HG03457 (cell line): Measurements from ENCODE around the gene ROR2.

Experiments used
- ATAC-seq: cut with Tn5 transposase; IDR thresholded peaks from one replicate; pipeline ENCODE4 v1.9.1; 2021; ENCODE audit warnings: moderate number of reproducible peaks; ENCODE audit not compliant: unreplicated experiment

ROR2 gene

DNA sequence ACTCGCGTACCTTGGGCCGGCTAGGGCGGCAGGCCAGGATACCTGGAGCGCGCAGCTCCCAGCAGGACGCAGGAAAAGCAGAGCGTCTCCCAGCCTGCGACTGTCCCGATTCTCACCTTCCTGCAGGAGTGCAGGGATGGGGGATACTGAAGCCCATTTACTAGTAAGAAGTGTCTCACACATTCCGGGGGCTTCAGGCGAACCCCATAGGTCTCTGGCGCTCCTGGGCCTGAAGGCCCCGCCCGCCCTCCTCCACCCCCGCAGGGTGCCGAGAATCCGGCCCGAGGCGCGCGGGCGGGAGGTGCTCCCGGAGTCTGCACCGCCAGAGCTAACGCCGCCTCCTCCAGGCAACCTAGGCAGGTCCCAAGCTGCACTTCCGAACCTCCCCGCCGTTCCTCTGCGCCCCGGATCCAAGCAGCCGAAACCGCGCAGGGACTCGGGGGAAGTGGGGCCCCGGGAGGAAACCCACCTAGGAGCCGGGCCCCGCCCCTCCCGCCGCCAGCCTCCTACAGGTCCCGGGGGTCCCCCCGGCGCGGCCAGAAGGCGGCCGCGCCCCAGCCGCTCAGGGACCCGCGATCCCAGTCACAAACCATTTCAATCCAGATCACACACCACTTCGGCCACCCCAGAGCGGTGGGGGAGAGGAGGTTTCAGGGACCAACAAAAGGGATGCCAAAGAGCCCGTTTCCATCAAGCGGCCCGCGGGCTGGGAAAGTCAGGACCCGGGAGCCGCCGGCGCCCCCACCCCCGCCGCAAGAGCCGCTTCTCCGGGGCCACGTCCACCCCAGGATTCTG lies 1.2 kb downstream of the ROR2 start:
- no peak for ATAC-seq

DNA sequence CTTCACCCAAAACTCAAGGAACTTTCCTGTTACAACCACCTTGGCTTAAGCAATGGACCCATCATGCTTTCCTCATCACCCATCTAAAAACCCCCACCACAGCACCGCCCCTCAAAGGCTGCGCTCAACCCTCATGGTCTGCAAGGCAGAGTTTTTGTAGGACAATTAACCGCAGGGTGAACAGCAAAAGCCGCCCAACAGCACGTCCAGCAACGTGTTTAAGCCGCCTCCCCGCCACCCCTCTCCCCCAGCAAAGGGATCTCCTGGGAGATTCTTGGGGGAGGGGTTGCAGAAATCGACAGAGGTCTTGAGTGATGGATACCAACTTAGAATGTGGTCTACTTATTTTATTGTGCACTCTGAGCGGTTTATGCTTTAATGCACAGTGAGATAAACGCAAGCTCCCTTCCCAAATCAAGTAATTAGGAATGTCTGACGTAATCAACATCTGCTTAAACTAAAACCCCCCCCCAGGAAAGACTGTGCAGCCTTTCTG lies 1.9 kb downstream of the ROR2 start:
- ATAC-seq, result no peak

DNA sequence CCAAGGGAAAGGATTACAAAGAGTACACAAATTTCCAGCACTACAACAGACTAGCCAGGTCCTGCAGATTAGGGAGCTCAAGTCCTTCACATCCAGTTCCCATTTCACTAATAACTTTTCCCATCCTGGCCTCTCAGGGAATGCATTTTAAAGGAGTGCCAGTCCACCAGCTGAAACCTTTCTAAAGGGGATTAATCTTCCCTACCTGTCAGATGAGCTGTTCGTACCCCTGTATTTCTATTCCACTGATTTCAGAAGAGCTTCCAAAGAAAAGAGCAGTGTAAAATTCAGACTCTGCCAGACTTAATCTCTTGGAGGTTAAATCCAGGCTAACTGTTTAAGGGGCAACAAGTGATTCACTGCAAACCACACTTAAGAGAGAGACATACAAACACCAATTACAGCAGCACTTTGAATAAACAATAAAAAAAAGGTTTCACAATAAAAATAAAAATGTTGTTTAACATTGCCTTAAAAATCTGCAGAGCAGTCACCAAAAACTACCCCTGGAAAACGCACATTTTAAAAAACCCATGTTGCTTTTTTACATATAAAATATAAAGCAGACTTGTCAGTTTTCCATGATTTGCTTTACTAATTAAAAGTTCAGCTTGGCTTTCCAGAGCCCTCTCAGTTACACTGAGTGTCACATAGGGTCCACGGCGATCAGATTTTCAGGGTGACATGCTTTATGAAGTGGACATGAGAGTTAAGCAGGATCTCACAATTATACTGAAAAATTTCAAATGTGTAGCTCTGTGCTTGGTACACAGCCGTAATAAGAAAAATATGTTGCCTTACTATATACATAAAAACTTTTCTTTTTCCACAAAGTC lies 3.2 kb downstream of the ROR2 start:
- no peak for ATAC-seq

DNA sequence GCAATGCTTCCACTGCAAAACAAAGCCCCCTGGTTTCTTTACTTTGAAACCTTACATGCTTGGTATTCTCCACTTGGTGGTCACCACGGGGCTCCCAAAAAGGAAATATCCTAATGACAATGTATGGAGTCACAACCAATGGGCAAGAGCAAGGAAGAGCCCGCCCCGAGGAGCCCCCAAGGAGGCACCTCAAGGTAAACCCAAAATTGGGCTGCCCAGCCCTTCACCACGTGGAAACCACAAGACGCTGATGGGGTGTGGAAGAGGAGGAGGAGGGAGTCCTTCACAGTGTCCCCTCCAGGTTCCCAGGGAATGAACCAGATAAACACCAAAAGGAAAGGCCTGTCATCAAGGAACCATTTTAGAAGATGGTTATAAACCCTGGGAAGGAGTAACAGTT lies 3.8 kb downstream of the ROR2 start:
- ATAC-seq, result no peak

DNA sequence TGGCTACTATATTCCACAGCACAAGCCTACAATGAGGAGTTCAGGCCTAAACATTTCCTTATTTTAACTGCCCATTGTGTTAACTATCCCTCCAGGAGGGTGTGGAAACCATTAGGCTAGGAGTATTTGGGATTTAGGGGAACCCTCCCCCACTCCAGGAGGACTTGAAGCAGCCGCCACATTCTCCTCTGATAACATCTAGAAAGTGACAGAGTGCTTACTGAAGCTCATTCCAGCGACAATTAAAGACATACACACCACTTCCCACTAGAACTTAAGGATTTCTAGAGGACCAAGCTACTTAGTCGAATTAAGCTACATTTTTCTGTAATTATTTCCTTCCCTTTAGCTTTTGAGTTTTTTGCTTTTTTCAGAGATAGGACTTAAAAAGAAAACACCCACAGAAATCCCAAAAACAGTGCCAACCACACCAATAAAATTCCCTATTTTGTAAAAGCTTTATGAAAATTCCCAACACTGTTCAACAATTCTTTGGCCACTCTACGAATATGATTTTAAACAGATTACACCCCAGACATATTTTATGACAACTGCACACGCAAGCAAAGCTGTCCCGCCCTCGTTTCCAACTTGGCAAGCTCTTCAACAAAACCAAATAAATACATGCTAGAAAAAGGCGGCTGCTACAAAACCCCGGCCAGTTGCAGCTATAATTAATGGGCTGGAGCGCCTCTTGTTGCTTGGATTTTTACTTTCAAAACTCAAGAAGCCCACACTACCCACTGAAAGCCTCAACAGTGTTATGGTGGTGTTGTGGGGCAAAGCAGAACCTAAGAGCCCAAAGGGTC lies 4.5 kb downstream of the ROR2 start:
- no peak for ATAC-seq

DNA sequence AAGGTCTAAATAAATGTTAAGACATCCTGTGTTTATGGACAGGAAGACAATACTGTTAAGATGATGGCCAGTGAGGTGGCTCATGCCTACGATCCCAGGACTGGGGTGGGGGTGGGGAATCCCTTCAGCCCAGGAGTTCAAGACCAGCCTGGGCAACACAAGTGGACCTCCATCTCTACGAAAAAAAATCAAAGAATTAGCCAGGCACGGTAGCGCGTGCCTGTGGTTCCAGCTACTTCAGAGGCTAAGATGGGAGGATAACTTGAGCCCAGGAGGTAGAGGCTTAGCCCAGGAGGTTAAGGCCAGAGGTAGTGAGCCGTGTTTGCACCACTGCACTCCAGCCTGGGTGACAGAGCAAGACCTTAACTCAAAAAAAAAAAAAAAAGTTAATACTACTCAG lies 5.3 kb downstream of the ROR2 start:
- ATAC-seq, result no peak

DNA sequence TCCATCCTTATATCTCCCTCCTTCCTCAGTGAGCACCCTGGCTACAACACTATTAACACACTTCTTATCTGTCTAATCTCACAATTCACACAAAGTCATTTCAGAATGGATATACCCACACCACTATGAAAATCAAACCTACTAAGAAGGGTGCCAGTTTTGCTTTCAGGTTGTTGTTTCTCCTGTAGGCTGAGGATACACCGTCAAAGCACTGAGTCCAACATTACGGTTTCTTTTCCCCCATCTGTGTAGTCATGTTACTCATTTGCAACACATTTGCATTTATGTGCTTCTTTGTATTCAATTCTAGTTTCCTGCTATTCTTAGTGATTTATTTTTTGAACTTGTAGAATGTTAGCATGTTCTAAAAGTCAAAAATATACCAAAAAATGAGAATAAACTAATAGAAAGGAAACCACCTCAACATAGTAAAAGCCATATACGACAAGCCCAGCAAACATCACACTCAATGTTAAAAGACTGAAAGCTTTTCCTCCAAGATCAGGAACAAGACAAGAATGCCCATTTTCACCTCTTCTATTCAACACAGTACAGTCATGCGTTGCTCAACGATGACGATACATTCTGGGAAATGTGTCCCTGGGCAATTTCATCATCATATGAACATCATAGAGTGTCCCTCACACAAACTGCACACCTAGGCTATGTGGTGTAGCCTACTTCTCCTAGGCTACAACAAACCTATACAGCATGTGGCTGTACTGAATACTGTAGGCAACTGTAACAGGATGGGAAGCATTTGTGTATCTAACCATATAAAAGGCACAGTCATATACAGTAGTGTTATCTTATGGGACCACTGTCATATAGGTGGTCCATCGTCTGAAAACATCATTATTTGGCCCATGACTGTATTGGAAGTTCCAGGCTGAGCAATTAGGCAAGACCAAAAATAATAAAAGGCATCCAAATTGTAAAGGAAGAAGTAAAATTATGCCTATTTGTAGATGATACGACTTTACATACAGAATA lies 6.3 kb downstream of the ROR2 start:
- ATAC-seq, result no peak

DNA sequence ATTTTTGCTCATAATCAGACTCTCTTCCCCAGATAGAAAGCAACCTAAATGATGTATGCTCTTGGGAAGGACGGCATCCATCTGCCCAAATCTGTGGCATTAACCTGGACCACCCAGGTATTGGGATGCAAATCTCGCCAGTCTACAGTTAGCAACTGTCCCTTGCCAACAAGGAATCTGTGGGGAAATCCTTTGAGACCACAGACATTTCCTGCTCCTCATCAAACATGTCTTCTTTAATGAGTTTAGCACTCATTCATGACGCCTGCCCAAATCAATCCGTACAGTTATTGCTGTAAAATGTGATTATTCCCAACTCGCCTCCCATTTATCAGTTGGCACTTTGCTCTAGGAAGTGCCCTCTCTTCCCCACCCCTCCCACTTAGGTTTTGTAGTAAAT lies 7.8 kb downstream of the ROR2 start:
- ATAC-seq, result no peak

DNA sequence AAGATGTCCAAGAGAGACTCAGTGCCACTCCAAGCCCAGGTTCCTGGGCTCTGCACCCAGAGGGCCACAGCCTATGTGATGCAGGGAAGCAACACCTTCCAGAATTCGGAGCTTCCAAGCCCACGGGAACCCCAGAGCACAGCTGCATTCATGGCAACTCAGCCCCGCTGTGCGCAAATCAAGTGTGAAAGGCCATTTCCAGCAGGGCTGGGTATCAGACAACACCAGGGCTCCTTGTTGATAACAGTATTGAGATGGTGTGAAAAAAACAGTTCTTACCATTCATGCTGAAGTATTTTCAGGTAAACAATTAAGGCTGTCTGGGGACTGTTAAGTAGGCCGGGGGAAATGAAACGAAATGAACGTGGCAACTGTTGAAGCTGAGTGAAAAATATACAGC lies 10.1 kb downstream of the ROR2 start:
- ATAC-seq, result no peak

DNA sequence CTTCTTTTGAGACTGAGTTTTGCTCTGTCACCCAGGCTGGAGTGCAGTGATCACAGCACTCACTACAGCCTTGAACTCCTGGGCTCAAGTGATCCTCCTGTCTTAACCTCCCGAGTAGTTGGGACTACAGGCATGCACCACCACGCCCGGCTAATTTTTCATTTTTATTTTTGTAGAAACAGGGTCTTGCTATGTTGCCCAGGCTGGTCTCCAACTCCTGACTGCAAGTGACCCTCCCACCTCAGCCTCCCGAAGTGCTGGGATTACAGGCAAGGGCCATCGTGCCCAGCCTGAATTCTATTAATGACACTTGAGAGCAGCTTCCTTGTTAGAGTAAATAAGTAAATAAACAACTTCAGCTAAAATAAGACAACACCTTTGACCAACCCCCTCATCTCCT lies 12.3 kb downstream of the ROR2 start:
- no peak for ATAC-seq

DNA sequence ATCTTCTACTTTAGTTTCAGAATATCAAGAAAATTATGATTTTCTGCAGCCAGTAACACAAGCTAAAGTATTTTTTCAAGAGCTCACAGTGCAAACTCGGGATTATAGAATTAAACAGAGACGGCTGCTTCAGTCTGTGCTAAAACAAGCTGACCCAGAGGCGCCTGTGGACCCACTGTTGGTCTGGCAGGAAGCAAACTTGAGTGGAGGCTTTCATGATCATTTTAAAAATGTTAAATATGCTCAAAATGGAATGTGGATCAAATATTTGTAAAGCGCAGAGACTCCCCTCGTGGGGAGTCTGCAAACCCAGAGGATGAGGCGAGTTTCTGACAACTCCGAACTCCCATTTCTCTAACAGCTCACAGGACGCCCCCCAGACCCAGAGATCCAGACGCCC lies 13.0 kb downstream of the ROR2 start:
- no peak for ATAC-seq

DNA sequence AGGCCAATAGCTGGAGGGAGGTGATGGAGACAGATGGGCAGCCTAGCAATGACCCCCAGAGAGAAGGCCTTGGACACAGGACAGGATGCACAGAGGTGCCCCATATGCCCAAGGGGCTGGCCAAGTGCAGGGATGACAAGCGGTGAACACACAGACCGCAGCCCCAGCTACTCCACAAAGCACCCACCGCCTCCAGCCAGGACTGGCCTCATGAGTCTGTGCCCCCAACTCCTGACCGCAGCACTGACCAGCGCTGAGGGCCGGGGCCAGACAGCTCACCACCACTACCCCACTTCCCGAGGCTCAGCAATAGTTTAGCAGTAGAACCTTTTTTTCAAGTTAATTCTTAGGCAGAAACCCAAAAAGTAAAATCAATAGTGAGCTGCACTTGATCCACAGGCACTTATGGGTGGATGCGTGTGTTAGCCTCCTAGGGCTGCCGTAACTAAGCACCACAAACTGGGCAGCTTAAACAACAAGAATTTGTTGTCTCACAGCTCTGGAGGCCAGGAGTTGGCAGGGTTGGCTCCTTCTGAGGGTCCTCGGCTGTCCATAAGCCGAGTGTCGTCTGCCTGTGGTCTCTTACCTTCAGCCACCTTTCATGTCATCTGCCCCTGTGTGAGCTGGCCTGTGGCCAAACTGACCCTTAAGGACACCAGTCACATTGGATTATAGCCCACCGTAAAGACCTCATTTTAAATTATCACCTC lies 14.1 kb downstream of the ROR2 start:
- no peak for ATAC-seq

DNA sequence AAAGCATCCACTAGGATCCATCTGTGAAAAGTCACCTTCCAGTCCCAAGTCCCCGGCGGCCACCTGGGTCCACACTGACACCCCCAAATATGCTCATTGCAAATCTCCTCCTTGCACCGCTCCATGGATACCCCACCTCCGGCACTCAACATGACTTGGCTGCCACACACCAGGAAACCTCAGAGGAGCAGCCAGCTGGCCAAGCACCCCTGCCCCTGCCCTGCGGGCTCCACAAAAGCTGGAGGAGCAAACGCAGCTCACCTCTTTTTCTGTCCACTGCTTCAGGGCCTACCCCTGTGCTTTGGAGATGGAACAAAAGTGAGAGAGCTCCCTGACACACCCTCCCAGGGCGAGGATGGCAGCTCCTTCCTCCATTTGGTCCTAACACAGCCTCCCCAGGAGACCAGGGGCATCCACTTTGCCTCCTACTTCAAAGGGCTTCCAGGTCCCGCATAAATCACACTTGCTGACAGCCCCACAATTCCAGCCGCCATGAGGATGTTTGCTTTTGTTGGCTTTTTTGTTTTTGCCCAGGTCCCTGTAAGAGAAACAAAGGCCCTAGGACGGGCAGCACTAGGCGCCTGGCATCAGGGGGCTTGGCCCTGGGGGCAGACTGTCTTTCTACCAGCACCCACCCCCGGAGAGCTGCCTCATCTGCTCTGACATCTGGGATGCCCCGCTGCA lies 14.8 kb downstream of the ROR2 start:
- ATAC-seq, result no peak

DNA sequence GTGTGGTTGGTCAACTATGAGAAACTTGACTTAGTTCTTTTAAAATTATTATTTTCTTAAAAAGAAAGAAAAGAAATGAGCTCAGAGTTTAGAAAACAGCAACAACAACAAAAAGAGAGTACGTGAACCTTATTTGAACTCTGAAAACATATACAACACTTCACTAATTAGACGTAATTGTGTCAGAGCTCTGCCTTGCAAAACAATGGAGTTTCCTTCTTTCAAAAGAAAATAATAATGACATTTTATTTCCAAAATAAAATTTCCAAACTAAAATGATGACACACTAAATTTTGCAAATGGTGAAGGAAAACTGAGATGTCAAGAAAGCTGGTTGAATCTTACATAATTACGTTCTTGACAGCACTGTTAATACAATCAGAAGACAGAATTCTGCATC lies 15.4 kb downstream of the ROR2 start:
- ATAC-seq, result no peak

DNA sequence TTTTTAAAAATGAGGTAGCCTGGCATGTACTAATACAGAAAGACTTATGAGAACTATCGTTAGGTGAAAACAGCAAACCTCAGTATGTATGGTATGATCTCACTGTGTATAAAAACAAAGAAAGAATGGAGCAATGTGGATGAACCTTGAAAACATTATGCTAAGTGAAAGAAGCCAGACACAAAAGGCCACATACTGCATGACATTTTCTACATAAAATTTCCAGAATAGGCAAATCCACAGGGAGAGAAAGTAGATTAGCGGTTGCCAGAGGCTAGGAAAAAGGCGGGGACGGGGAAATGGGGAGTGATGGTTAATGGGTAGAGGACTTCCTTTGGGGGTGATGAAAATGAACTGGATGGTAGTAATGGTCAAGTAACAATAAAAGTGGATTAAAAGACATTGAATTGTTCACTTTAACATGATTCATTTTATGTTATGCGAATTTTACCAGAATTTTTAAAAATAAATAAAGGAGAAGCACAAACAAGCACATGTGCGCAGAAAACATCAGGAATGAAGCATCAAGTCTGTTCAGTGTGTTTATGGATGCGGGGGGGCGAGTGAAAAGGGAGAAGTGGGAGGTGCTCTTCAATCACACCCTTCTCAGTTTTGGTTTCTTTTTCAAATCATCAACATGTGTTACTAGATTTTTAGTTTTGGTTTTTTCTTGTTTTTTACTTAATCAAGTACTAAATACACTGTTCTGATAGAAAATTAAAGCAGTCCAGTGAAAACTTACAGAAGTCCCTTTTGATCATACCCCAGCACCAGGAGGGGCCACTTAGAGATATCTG lies 16.3 kb downstream of the ROR2 start:
- no peak for ATAC-seq

DNA sequence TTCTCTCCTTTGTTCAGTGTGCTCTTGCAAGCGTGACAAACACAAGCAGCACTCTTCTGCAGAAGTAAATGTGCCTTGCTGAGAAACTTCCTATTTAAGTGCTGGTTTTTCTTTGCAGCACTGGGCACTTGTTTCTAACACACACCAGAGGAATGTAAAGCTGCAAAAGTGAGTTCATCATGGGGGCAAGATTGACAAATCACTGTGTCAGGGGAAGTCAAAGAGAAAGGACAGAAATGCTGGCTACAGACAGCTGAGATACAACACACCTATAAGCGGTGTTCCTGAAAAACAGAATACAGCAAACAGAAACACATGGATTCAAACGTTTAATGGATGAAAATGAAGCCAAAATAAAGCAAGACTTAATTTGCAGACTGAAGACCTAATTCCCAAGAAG lies 19.6 kb downstream of the ROR2 start:
- ATAC-seq, result no peak

DNA sequence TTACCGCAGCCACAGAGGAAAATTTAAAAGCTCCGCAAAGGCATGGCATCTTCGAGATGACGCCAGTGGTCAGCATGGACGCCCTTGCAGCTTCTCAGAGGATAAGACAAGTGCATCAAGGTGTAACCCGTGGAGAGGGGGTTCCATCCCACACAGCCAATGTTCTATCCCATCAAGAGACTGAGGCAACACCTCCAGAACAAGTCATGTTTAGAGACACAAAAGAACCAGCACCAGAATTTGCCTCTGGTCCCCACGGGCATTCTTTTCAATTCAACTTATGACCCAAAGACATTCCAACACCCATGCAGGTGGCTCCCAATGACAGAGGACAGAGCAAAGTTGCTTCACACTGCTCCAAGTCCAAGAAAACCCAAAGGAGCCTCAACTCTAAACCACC lies 20.7 kb downstream of the ROR2 start:
- ATAC-seq, result no peak

DNA sequence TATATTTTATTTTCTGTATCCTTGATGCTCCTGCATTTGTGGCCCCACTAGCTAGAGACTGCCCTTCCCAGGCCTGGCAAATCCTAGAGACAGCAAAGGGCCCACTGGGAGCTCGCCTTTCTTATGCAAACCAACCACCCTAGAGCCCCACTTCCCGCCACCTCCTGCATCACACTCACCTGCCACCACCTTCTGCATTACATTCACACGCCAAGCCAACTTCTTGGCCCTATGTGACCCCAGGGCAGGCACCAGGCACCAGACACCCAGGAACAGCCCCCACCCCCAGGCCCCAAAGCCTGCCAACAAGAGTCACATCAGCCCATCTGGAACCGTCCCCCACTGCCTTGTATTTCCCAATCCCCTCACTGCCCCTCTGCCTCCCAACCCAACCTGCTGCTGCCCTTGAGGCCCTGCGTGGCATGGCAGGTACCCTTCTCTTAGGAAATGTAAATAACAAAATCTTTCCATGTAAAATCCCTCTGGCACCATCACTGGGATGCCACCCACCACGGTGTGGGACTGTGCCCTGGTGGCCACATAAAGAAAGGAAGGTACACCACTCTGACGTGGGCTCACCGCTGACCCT lies 22.0 kb downstream of the ROR2 start:
- no peak for ATAC-seq
